ENCODE results near the gene DYNC1H1. TPM values are rescaled to one million over a fixed set of nuclear protein-coding genes. Genes with fewer than 3 reads are reported as not detected.
A peak's percentile ranks its signal among the peaks of the same experiment; 100 is the strongest.

DYNC1H1 gene
- total and polyA plus RNA-seq, 2 donors (not counting 1 experiment from before 2014, with no cell fraction given) = 128 to 677 TPM

GRCh38 chr14:101926085-101926484 lies 38.3 kb upstream of the DYNC1H1 start:
- no peak overlapping the region for H3K4me2 ChIP-seq (ENCODE audit: extremely low read depth, insufficient read depth, low read length)
- no peak overlapping the region for H3K9ac ChIP-seq (ENCODE audit: insufficient read depth, low read length)
- no peaks in the 10 kb centered on the region for H3K27me3 ChIP-seq (ENCODE audit: control insufficient read depth, insufficient read depth, low read length)
- no peak overlapping the region for H2AFZ ChIP-seq (ENCODE audit: low read length)
- DNase-seq (ENCODE audit: low read depth in 2 of 2) = no peak
- H4K20me1 ChIP-seq (ENCODE audit: control insufficient read depth, extremely low read depth, insufficient read depth, low read length) = no peaks in the 10 kb centered on the region
- peak overlapping the region; percentile 76 for H3K27ac ChIP-seq (ENCODE audit: insufficient read depth, low read length)
- no peaks in the 10 kb centered on the region for H3K36me3 ChIP-seq (ENCODE audit: control insufficient read depth, insufficient read depth, low read length)
- no peaks in the 10 kb centered on the region for H3K9me3 ChIP-seq (ENCODE audit: control insufficient read depth, insufficient read depth, low read depth, low read length)
- no peaks in the 10 kb centered on the region for H3K79me2 ChIP-seq (ENCODE audit: control insufficient read depth, insufficient read depth, low read length)
- TF ChIP-seq CTCF (conservative IDR thresholded peaks at IDR 0.05 in 1 of 2, IDR thresholded peaks at IDR 0.05 in 1 of 2; ENCODE audit: low read depth in 1 of 2, low read length in 2 of 2) (no peak), EZH2 (IDR thresholded peaks at IDR 0.05; ENCODE audit: low read length, missing control alignments) (no peak)
- H3K4me1 ChIP-seq (ENCODE audit: control insufficient read depth, extremely low read depth, insufficient read depth, low read length) = peaks cover 11% of the 10 kb centered on the region
- H3K4me3 ChIP-seq (replicated peaks in 1 of 4; ENCODE audit: control extremely low read depth in 1 of 4, insufficient read depth in 1 of 4, low read depth in 3 of 4, low read length in 4 of 4) = no peak overlapping the region

- no peaks in the 10 kb centered on the region for H3K27me3 ChIP-seq (ENCODE audit: control insufficient read depth, insufficient read depth, low read length)
- H4K20me1 ChIP-seq (ENCODE audit: control insufficient read depth, extremely low read depth, insufficient read depth, low read length) = no peaks in the 10 kb centered on the region
- DNase-seq (ENCODE audit: low read depth in 2 of 2) = no peak
- no peak overlapping the region for H3K4me3 ChIP-seq (replicated peaks in 1 of 4; ENCODE audit: control extremely low read depth in 1 of 4, insufficient read depth in 1 of 4, low read depth in 3 of 4, low read length in 4 of 4)
- no peaks in the 10 kb centered on the region for H3K9me3 ChIP-seq (ENCODE audit: control insufficient read depth, insufficient read depth, low read depth, low read length)
- H3K27ac ChIP-seq (ENCODE audit: insufficient read depth, low read length) = peak overlapping the region; percentile 76
- H3K36me3 ChIP-seq (ENCODE audit: control insufficient read depth, insufficient read depth, low read length) = no peaks in the 10 kb centered on the region
- H3K79me2 ChIP-seq (ENCODE audit: control insufficient read depth, insufficient read depth, low read length) = no peaks in the 10 kb centered on the region
- H3K9ac ChIP-seq (ENCODE audit: insufficient read depth, low read length) = no peak overlapping the region
- H3K4me1 ChIP-seq (ENCODE audit: control insufficient read depth, extremely low read depth, insufficient read depth, low read length) = peaks cover 11% of the 10 kb centered on the region
- no peak overlapping the region for H3K4me2 ChIP-seq (ENCODE audit: extremely low read depth, insufficient read depth, low read length)
- TF ChIP-seq EZH2 (IDR thresholded peaks at IDR 0.05; ENCODE audit: low read length, missing control alignments) = no peak
- no peak for TF ChIP-seq CTCF (conservative IDR thresholded peaks at IDR 0.05 in 1 of 2, IDR thresholded peaks at IDR 0.05 in 1 of 2; ENCODE audit: low read depth in 1 of 2, low read length in 2 of 2)
- no peak overlapping the region for H2AFZ ChIP-seq (ENCODE audit: low read length)
Observed at GRCh38 chr14:101926620-101927019, 37.8 kb upstream of the DYNC1H1 start.

GRCh38 chr14:101927859-101928258 lies 36.5 kb upstream of the DYNC1H1 start:
- Histone ChIP-seq H3K4me3 (replicated peaks in 1 of 4; ENCODE audit: control extremely low read depth in 1 of 4, insufficient read depth in 1 of 4, low read depth in 3 of 4, low read length in 4 of 4) (no peak overlapping the region), H3K36me3 (ENCODE audit: control insufficient read depth, insufficient read depth, low read length) (no peaks in the 10 kb centered on the region), H3K9ac (ENCODE audit: insufficient read depth, low read length) (no peak overlapping the region), H3K27me3 (ENCODE audit: control insufficient read depth, insufficient read depth, low read length) (no peaks in the 10 kb centered on the region), H4K20me1 (ENCODE audit: control insufficient read depth, extremely low read depth, insufficient read depth, low read length) (no peaks in the 10 kb centered on the region), H3K9me3 (ENCODE audit: control insufficient read depth, insufficient read depth, low read depth, low read length) (no peaks in the 10 kb centered on the region), H3K79me2 (ENCODE audit: control insufficient read depth, insufficient read depth, low read length) (no peaks in the 10 kb centered on the region), H3K4me2 (ENCODE audit: extremely low read depth, insufficient read depth, low read length) (peak overlapping the region; percentile 68), H3K4me1 (ENCODE audit: control insufficient read depth, extremely low read depth, insufficient read depth, low read length) (peaks cover 11% of the 10 kb centered on the region), H3K27ac (ENCODE audit: insufficient read depth, low read length) (peak overlapping the region; percentile 85), H2AFZ (ENCODE audit: low read length) (no peak overlapping the region)
- peak; percentile 92 to 98 for DNase-seq (ENCODE audit: low read depth in 2 of 2)
- TF ChIP-seq EZH2 (IDR thresholded peaks at IDR 0.05; ENCODE audit: low read length, missing control alignments) (no peak), CTCF (conservative IDR thresholded peaks at IDR 0.05 in 1 of 2, IDR thresholded peaks at IDR 0.05 in 1 of 2; ENCODE audit: low read depth in 1 of 2, low read length in 2 of 2) (no peak)

All from fibroblast of lung (primary cell).